ENCODE results near the gene CEBPG.

Gene CEBPG

GRCh38 chr19:33343301-33343700 lies 30.2 kb upstream of the CEBPG start:
- DNase-seq (ENCODE audit: low read depth), result no peak
- H3K4me3 ChIP-seq (ENCODE audit: low read depth, low read length), result no peak overlapping the region
- no peak for TF ChIP-seq CTCF (IDR thresholded peaks at IDR 0.05; ENCODE audit: low read depth, low read length)
- no peak for TF ChIP-seq POLR2A (IDR thresholded peaks at IDR 0.05; ENCODE audit: extremely low read depth, insufficient read length)
- TF ChIP-seq MAX (IDR thresholded peaks at IDR 0.05; ENCODE audit: low read depth, low read length), result no peak
- TF ChIP-seq MYC (IDR thresholded peaks at IDR 0.05; ENCODE audit: low read depth, low read length), result no peak

GRCh38 chr19:33343859-33344572 lies 29.5 kb upstream of the CEBPG start:
- TF ChIP-seq POLR2A (IDR thresholded peaks at IDR 0.05; ENCODE audit: extremely low read depth, insufficient read length), result no peak
- no peak for TF ChIP-seq MAX (IDR thresholded peaks at IDR 0.05; ENCODE audit: low read depth, low read length)
- no peak for TF ChIP-seq MYC (IDR thresholded peaks at IDR 0.05; ENCODE audit: low read depth, low read length)
- TF ChIP-seq CTCF (IDR thresholded peaks at IDR 0.05; ENCODE audit: low read depth, low read length), result no peak
- H3K4me3 ChIP-seq (ENCODE audit: low read depth, low read length), result no peak overlapping the region
- no peak for DNase-seq (ENCODE audit: low read depth)

GRCh38 chr19:33344573-33344925 lies 29.0 kb upstream of the CEBPG start:
- TF ChIP-seq MAX (IDR thresholded peaks at IDR 0.05; ENCODE audit: low read depth, low read length) (no peak), POLR2A (IDR thresholded peaks at IDR 0.05; ENCODE audit: extremely low read depth, insufficient read length) (no peak), CTCF (IDR thresholded peaks at IDR 0.05; ENCODE audit: low read depth, low read length) (no peak), MYC (IDR thresholded peaks at IDR 0.05; ENCODE audit: low read depth, low read length) (no peak)
- no peak for DNase-seq (ENCODE audit: low read depth)
- H3K4me3 ChIP-seq (ENCODE audit: low read depth, low read length), result no peak overlapping the region

- no peak for TF ChIP-seq POLR2A (IDR thresholded peaks at IDR 0.05; ENCODE audit: extremely low read depth, insufficient read length)
- no peak for TF ChIP-seq MYC (IDR thresholded peaks at IDR 0.05; ENCODE audit: low read depth, low read length)
- no peak for TF ChIP-seq MAX (IDR thresholded peaks at IDR 0.05; ENCODE audit: low read depth, low read length)
- no peak for TF ChIP-seq CTCF (IDR thresholded peaks at IDR 0.05; ENCODE audit: low read depth, low read length)
- H3K4me3 ChIP-seq (ENCODE audit: low read depth, low read length), result no peak overlapping the region
- DNase-seq (ENCODE audit: low read depth), result no peak
Observed at GRCh38 chr19:33345163-33345562, 28.3 kb upstream of the CEBPG start.

GRCh38 chr19:33346665-33347064 lies 26.8 kb upstream of the CEBPG start:
- no peak for TF ChIP-seq POLR2A (IDR thresholded peaks at IDR 0.05; ENCODE audit: extremely low read depth, insufficient read length)
- TF ChIP-seq MAX (IDR thresholded peaks at IDR 0.05; ENCODE audit: low read depth, low read length), result no peak
- TF ChIP-seq MYC (IDR thresholded peaks at IDR 0.05; ENCODE audit: low read depth, low read length), result no peak
- TF ChIP-seq CTCF (IDR thresholded peaks at IDR 0.05; ENCODE audit: low read depth, low read length), result no peak
- DNase-seq (ENCODE audit: low read depth), result no peak
- no peak overlapping the region for H3K4me3 ChIP-seq (ENCODE audit: low read depth, low read length)
